ENCODE data around the gene DAP.
"Not testable (repeated sequence)": the region's sequence is repeated elsewhere in the genome, so short reads cannot be mapped to it uniquely, and the experiment has no call there.

Gene DAP

GRCh38 chr5:10734037-10734709, 26.9 kb downstream of the DAP start:
- no peak for DNase-seq

DNA sequence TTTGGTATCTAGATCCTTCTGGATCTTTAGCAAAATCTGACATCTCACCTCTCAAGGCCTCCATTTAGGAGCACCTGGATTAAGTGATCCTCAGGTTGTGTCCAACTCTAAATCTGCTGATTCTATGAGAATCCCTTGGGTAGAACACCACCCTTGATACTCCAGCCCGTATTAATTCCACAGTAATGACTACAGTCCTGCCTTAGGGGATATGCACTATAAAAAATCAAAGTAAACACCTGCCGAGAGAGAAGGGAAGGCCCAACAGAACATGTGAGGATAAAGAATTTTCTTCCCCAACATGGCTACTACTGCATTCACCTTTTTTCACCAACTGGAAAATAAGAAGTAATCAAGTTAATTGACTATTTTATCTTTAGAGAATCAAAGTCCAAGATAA, 27.6 kb downstream of the DAP start:
- DNase-seq, result no peak

DNA sequence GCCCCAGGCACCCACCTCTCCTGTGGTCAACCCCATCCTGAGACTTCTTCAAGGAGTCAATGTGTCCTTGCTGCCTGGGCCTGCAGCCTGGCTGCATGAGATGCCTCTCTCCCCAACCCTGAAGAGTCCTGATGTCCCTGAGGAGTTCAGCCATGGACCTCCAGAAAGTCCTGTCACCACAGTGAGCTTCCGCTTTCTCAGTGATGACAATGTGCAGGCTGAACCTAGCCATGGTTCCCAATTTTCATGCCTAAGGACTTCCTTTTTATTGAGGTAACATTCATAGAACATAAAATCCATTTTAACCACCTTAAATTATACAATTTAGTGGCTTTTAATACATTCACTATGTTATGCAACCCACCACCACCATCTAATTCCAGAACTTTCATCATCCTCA, 29.1 kb downstream of the DAP start:
- no peak for DNase-seq

DNA sequence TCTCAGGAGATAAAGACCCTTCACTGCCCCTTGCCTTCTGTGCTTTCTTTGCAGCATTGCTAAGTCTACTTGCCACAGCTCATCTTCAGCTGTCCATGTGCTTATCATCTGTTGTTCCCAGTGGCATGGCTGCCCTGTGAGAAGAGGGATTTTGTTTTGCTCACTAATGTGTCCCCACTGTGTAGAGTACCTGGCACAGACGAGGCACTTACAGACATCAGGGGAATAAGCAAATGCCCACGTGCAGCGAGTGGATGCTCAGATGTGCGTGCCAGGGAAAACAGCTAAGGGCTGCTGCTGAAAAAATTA, 31.0 kb downstream of the DAP start:
- no peak for DNase-seq

GRCh38 chr5:10729320-10730042, 31.6 kb downstream of the DAP start:
- DNase-seq, result no peak

DNA sequence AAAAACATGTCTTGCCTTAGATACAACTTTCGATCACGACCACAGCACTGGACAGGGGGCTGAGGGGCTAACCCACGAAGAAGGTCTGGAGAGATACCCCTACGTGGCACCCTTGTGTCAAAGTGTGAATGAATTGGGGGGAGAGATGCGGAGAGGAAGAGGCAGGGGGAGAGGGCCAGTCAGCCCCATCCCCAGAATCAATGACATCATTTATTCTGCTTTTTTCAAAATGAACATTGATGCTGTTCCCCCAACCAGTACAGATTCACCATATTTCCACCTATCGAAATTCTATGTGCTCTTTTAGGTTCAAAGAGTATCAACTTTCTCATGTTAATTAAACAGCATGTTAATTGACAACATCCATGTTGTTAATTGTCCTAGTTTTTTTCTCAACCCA, 32.4 kb downstream of the DAP start:
- no peak for DNase-seq

DNA sequence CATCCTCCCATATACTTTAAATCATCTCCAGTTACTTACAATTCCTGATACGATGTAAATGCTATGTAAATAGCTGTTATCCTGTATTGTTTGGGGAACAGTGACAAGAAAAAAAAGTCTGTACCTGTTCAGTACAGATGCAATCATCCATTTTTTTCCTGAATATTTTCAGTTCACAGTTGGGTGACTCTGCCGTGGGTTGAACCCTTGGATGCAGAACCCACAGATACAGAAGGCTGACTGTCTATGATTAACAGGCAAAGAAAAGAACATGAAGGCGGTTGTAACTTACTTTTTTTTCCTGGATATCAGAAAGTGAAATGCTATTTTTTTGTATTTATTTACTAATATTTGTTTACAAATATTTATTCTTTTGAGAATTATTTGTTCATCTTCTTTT, 33.2 kb downstream of the DAP start:
- no peak for DNase-seq

GRCh38 chr5:10726913-10727517, 34.0 kb downstream of the DAP start:
- no peak for DNase-seq

DNA sequence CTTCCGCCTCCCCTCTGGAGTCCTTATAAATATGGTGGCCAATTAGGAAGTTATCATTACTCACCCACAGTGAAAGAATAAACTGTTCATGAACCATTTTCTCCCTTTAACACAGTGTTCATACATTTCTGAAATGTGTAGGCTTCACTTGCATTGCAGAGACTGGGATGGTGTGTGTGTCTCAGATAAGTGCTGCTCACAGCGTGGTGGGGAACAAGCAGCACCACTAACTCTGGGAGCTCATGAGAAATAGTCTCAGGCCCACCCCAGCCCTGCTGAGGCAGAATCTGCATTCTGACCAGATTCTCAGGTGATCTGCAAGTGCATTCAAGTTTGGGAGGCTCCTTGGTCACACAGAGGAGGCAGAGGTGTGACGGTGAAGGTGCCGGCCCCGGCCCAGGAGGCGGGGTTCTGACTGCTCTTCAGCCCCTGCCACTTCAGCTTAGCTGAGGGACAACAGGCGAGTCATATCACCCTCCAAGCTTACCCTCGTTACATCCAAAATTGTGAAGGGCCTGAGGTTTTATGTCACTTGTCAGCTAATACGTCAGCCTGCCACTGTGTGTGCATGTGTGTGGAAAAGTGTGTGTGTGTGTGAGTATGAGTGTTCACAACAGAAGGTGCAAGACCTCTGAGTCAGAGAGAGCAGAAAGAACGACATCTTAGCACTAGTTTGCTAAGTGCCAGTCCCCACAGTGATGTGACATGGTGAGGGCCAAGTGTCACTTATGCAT, 34.7 kb downstream of the DAP start:
- no peak for DNase-seq

DNA sequence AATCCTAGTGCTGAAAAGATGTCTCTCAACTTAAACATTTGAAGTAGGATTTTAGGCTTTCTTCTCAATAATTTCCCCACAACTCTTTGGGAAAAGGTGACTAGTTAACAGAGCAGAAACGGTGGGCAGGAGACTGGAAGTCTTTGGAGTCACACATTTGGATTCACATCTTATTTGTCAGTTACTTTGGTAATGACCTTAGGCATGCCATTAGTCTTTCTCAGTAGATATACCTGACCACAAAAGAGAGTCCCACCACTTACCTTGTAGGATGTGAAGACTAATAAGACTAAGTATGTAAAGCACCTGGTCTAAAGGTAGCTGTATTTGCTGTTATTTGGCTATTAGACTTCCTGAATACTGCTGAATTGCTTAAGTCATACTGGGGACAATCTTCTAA, 35.4 kb downstream of the DAP start:
- peak in 1 of 2 experiments; percentile 64 for DNase-seq

- DNase-seq, result peak; percentile 80 to 92
Measured at GRCh38 chr5:10724781-10725507, 36.1 kb downstream of the DAP start.

GRCh38 chr5:10723514-10723913, 37.5 kb downstream of the DAP start:
- no peak for DNase-seq

GRCh38 chr5:10720766-10721165, 40.3 kb downstream of the DAP start:
- DNase-seq, result not testable (repeated sequence)

DNA sequence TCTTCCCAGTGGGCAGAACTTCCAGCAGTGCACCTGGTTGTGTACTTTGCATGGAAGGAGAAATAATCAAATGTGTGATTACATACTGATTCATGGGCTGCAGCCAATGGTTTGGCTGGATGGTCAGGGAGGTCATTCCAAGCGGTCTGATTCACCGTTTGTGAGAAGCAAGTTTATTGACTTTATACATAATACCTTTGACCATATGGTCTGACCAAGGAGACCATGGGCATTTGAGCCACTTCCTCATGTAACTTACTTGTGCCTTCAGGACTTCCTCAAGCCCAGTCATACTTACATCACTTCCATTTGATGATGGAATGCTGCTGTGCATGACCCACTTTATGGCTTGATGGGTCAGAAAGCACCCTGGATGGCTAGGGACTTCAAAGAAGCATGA, 41.1 kb downstream of the DAP start:
- DNase-seq, result peak; percentile 93 to 94

DNA sequence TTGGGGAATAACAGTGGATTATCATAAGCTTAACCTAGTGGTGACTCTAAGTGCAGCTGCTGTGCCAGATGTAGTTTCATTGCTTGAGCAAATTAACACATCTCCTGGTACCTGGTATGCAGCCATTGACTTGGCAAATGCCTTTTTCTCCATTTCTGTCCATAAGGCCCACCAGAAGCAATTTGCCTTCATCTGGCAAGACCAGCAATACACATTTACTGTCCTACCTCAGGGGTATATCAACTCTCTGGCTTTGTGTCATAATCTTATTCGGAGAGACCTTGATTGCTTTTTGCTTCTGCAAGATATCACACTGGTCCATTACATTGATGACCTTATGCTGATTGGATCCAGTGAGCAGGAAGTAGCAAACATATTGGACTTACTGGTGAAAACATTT, 42.4 kb downstream of the DAP start:
- not testable (repeated sequence) for DNase-seq

- not testable (repeated sequence) for DNase-seq
Measured at GRCh38 chr5:10716825-10717224, 44.2 kb downstream of the DAP start.

DNA sequence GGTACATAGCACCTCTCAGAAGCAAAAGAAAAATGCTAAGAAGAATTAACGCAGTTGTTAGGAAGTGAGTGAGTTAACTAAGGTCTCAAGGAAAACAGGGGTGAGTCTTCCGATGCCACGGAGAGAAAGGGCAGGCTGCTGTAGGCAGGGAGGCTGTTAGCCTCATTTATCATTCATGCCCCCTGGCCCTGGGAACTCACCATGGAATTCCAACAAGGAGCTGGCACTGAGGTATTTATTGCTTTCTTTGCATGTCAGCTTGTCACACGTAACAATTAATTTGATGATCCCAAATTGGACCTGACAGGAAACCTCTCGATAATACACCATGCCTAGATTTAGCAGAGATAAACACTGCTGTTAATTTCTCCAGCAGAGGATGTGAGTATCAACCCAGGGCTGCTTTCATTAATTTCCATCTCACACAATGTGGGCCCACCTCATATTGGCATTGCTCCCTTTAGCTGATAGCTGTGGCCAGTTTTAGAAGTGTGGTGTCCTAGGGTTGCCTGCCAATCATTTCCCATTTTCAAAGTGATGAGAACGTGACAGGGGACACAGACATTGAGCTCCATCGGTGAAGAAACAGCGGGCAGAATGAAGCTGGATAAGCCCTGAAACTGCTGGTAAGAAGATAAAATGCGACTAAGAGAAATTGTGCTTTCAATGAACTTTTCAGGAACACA, 45.3 kb downstream of the DAP start:
- no peak for DNase-seq

DNA sequence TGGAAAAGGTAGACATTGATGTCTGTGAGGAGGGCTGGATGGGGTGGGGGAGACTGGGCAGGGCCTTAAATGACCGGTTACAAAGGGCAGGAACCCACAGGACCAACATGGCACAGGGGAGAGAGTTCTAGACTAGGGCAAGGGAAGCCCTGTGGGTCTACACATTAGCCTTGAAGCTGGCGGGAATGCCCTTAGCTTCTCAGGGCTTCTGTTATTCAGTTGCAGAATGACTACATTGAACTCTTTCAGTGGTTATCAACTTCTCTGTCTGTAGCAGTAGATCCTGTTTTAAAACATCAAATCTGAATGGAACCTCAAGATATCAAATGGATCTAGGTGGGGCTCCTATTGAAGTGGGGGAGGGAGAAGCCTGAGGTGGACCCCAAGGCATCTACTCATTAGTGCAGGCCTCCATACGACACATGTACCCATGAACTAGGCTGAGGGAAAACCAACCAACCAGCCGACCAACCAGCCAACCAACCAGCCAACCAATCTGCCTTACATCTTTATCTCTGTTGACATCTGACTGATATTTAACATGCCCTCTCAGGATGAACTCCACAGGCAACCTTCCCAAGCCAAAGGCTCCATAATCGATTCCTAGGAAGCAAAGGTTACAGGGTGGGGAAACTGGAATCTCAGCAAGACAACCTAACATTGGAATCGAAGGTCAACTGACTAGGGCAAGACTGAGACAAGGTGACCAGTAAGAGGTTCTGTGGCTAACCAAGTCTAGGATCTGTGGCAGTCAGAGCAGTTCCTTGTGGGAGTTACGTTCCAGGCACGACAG, 48.3 kb downstream of the DAP start:
- DNase-seq, result no peak

DNA sequence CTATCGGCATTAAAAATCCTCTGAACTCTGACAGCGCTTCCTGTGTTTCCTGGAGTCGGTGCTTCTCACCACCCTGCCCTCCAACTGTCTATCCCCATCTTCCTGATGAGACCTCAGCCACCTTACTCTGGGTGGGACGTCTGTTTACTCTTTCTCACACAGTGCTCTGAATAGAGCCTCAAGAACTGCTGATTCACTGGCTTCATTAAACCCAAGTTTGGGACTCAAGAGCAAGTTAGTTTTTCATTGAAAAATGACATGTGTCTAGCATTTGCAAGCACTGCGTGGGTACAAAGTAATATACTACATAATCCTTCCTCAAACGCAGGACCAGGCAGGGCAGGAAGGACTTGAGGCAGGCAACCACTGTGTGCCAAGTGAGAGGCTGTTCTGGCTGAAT, 49.5 kb downstream of the DAP start:
- no peak for DNase-seq

- no peak for DNase-seq
Measured at GRCh38 chr5:10710513-10711128, 50.4 kb downstream of the DAP start.

DNA sequence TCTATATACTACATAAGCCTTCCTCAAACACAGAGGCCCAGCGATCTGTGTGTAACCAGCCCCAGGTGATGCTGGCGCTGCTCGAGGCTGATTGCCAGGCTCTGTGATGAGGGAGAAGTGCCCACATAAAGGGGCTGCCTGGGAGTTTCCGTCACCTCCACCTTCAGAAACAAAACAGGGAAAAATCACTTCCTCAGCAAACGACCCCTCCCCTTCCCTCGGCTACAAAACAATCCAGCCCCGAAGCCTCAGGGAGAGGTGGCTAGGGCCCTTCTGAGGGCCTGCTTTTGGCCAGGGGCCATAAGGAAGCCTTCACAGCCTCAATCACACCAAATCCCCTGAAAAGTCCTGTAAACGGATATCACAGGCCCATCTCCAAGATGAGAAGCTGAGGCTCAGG, 51.1 kb downstream of the DAP start:
- no peak for DNase-seq

Data from SW 1271 (cell line).